Loucy (cell line): ENCODE results near the gene MTARC2.

Experiments used
- H2AFZ ChIP-seq: fragments of 200-600 bp; sonication (generic); 2 replicates; pipeline ENCODE4 v1.6.0; 2016; ENCODE audit warnings: antibody characterized with exemption, mild to moderate bottlenecking, low read length, moderate library complexity
- H3F3A ChIP-seq: fragments of 200-600 bp; 2 replicates; pipeline ENCODE4 v1.6.0; 2016; ENCODE audit warnings: antibody characterized with exemption, low read depth, mild to moderate bottlenecking
- H3K27me3 ChIP-seq: fragments of 200-600 bp; sonication (generic); 2 replicates; pipeline ENCODE4 v1.6.1; 2014; ENCODE audit warnings: low read length, mild to moderate bottlenecking; ENCODE audit not compliant: insufficient read depth, poor library complexity, severe bottlenecking
- H3K36me3 ChIP-seq: fragments of 200-600 bp; sonication (generic); 2 replicates; pipeline ENCODE4 v1.6.1; 2016; ENCODE audit warnings: low read length; ENCODE audit not compliant: insufficient read depth
- H3K4me1 ChIP-seq: fragments of 200-600 bp; sonication (generic); 2 replicates; pipeline ENCODE4 v1.5.1; 2014; ENCODE audit warnings: low read length, mild to moderate bottlenecking; ENCODE audit not compliant: insufficient read depth, poor library complexity, severe bottlenecking
- H3K4me2 ChIP-seq: fragments of 200-600 bp; sonication (generic); 2 replicates; pipeline ENCODE4 v1.6.0; 2014; ENCODE audit warnings: antibody characterized with exemption, low read length, low read depth, mild to moderate bottlenecking; ENCODE audit not compliant: poor library complexity, severe bottlenecking
- H3K4me3 ChIP-seq: fragments of 200-600 bp; sonication (generic); 2 replicates; pipeline ENCODE4 v1.5.1; 2014; ENCODE audit warnings: low read length, mild to moderate bottlenecking, mixed read lengths; ENCODE audit not compliant: poor library complexity, severe bottlenecking
- H3K79me2 ChIP-seq: fragments of 200-600 bp; sonication (generic); 2 replicates; pipeline ENCODE4 v1.6.1; 2014; ENCODE audit warnings: low read length; ENCODE audit not compliant: insufficient read depth
- H3K9ac ChIP-seq: fragments of 200-600 bp; sonication (generic); 2 replicates; pipeline ENCODE4 v1.6.0; 2014; ENCODE audit warnings: mild to moderate bottlenecking, low read depth, low read length, moderate library complexity; ENCODE audit not compliant: poor library complexity, severe bottlenecking
- H3K9me2 ChIP-seq: fragments of 200-600 bp; sonication (generic); replicated peaks from 2 replicates; pipeline ENCODE4 v1.6.1; 2016; ENCODE audit warnings: low read depth, low read length, mixed read lengths
- H3K9me3 ChIP-seq: fragments of 200-600 bp; sonication (generic); 2 replicates; pipeline ENCODE4 v1.6.1; 2014; ENCODE audit warnings: mild to moderate bottlenecking, antibody characterized with exemption, low read length, low read depth; ENCODE audit not compliant: insufficient read depth
- H4K20me1 ChIP-seq: fragments of 200-600 bp; sonication (generic); 2 replicates; pipeline ENCODE4 v1.6.0; 2014; ENCODE audit warnings: antibody characterized with exemption, low read length, mild to moderate bottlenecking; ENCODE audit not compliant: insufficient read depth, poor library complexity, severe bottlenecking
- EZH2phosphoT487 ChIP-seq: fragments of 200-600 bp; IDR thresholded peaks from 2 replicates; pipeline ENCODE4 v1.6.1; 2018; ENCODE audit warnings: antibody characterized with exemption, mild to moderate bottlenecking, moderate library complexity, borderline replicate concordance
- TF ChIP-seq, protein P1 (sequence below): fragments of 200-600 bp; sonication (generic); conservative IDR thresholded peaks from 2 replicates; pipeline ENCODE4 v1.5.1; 2014; ENCODE audit warnings: mild to moderate bottlenecking, antibody characterized with exemption, low read length

The MTARC2 gene

DNA sequence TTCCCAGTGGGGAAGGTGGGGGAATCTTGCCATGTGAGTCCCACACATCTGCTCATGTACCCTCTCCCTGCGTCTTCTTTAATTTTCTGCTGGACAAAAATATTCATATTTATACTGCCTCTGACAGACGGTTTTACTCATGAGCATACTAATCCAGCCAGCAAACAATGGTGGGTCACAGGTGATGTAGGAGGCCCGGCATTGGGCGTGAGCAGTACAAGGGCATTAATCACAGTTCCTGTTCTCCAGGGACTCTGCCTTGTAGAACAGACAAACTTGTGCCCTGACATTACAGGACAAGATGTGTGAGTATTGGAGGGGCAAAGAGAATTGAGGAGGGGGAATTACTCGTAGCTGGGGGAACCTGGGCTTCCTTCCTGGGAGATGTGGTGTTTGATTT lies 63.6 kb downstream of the MTARC2 start:
- Histone ChIP-seq H3K4me2 (no peak overlapping the region), H3K4me3 (no peak overlapping the region), H3K79me2 (no peaks in the 10 kb centered on the region), H3K9me2 (no peaks in the 10 kb centered on the region), H3K36me3 (no peaks in the 10 kb centered on the region), H3K27me3 (no peaks in the 10 kb centered on the region), H3F3A (no peaks in the 10 kb centered on the region), H2AFZ (no peak overlapping the region), H4K20me1 (no peaks in the 10 kb centered on the region), H3K4me1 (no peaks in the 10 kb centered on the region), H3K9ac (no peak overlapping the region), H3K9me3 (no peaks in the 10 kb centered on the region)
- TF ChIP-seq, protein P1, sequence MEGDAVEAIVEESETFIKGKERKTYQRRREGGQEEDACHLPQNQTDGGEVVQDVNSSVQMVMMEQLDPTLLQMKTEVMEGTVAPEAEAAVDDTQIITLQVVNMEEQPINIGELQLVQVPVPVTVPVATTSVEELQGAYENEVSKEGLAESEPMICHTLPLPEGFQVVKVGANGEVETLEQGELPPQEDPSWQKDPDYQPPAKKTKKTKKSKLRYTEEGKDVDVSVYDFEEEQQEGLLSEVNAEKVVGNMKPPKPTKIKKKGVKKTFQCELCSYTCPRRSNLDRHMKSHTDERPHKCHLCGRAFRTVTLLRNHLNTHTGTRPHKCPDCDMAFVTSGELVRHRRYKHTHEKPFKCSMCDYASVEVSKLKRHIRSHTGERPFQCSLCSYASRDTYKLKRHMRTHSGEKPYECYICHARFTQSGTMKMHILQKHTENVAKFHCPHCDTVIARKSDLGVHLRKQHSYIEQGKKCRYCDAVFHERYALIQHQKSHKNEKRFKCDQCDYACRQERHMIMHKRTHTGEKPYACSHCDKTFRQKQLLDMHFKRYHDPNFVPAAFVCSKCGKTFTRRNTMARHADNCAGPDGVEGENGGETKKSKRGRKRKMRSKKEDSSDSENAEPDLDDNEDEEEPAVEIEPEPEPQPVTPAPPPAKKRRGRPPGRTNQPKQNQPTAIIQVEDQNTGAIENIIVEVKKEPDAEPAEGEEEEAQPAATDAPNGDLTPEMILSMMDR, result no peak
- no peak for TF ChIP-seq EZH2phosphoT487

DNA sequence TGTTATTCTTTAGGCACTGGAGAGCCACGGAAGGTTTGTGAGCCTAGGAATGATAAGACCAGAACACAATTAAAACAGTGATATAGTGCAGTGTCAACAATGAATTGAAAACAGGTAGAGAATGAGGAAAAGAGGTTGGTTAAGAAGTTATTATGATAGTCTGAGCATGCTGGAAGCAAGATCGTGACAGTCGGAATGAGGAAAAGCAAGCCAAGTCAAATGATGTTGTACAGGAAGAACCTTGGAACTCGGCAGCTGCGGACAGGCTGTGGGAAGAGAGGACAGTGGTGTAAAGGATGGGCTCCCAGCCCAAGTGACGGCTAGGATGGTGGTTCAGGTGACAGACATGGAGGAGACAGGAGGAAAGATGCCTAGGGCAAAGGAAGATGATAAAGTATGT lies 64.2 kb downstream of the MTARC2 start:
- Histone ChIP-seq H3K4me1 (no peaks in the 10 kb centered on the region), H3K4me3 (no peak overlapping the region), H4K20me1 (no peaks in the 10 kb centered on the region), H3K9ac (no peak overlapping the region), H3F3A (no peaks in the 10 kb centered on the region), H3K36me3 (no peaks in the 10 kb centered on the region), H3K9me3 (no peaks in the 10 kb centered on the region), H3K27me3 (no peaks in the 10 kb centered on the region), H3K4me2 (no peak overlapping the region), H3K9me2 (no peaks in the 10 kb centered on the region), H3K79me2 (no peaks in the 10 kb centered on the region), H2AFZ (no peak overlapping the region)
- TF ChIP-seq, protein P1, result no peak
- no peak for TF ChIP-seq EZH2phosphoT487

DNA sequence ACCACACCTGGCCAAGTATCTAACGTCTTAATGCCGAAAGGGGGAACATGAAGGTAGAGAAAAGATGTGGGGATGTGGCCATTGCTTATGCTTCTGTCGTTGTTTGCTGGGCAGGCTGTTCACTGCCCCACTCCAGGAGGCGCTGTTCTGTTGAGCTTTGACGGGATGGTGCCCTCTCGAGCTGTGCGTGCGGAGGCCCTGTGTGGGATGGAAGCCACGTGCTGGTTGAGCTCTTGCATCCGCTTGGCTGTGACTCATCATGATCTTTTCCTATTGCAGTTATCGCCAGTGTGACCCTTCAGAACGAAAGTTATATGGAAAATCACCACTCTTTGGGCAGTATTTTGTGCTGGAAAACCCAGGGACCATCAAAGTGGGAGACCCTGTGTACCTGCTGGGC lies 64.9 kb downstream of the MTARC2 start:
- H3F3A ChIP-seq, result no peaks in the 10 kb centered on the region

More for the DNA sequence above, 64.9 kb downstream of the MTARC2 start:
- Histone ChIP-seq H4K20me1 (no peaks in the 10 kb centered on the region), H2AFZ (no peak overlapping the region), H3K9ac (no peak overlapping the region), H3K4me3 (no peak overlapping the region), H3K36me3 (no peaks in the 10 kb centered on the region), H3K4me2 (no peak overlapping the region), H3K79me2 (no peaks in the 10 kb centered on the region), H3K9me2 (no peaks in the 10 kb centered on the region), H3K9me3 (no peaks in the 10 kb centered on the region), H3K27me3 (no peaks in the 10 kb centered on the region), H3K4me1 (no peaks in the 10 kb centered on the region)
- TF ChIP-seq EZH2phosphoT487, result no peak
- TF ChIP-seq, protein P1, result peak; percentile 44; the same call in 1 of the 2 replicates
